Endodermal cell (in vitro differentiated cells): ENCODE data around the gene HLF. TPM values are rescaled to one million over a fixed set of nuclear protein-coding genes. Genes with fewer than 3 reads are reported as not detected.
A peak's percentile ranks its signal among the peaks of the same experiment; 100 is the strongest.

Source experiments
- DNase-seq: peaks from one replicate; pipeline ENCODE4 v3.0.0-alpha.2; 2017
- H3K27ac ChIP-seq: 2 replicates; pipeline ENCODE4 v1.5.1; 2013; ENCODE audit warnings: mild to moderate bottlenecking, low read depth, low read length, moderate library complexity
- H3K27me3 ChIP-seq: 2 replicates; pipeline ENCODE4 v1.6.1; 2013; ENCODE audit warnings: mild to moderate bottlenecking, low read length, moderate library complexity; ENCODE audit not compliant: insufficient read depth, control insufficient read depth, poor library complexity, severe bottlenecking
- H3K36me3 ChIP-seq: 2 replicates; pipeline ENCODE4 v1.7.0; 2013; ENCODE audit warnings: mild to moderate bottlenecking, low read length, moderate library complexity; ENCODE audit not compliant: control insufficient read depth, insufficient read depth
- H3K4me1 ChIP-seq: one replicate; pipeline ENCODE4 v1.7.0; 2013; ENCODE audit warnings: low read length; ENCODE audit not compliant: control insufficient read depth, insufficient read depth
- H3K4me3 ChIP-seq: 2 replicates; pipeline ENCODE4 v1.5.1; 2013; ENCODE audit warnings: mild to moderate bottlenecking, low read length, moderate library complexity
- H3K9ac ChIP-seq: 2 replicates; pipeline ENCODE4 v1.6.1; 2013; ENCODE audit warnings: mild to moderate bottlenecking, low read length, moderate library complexity; ENCODE audit not compliant: poor library complexity, severe bottlenecking; ENCODE audit errors: extremely low read depth
- H3K9me3 ChIP-seq: 2 replicates; pipeline ENCODE4 v1.6.1; 2013; ENCODE audit warnings: mild to moderate bottlenecking, low read length, moderate library complexity; ENCODE audit not compliant: control insufficient read depth
- H3K27ac Mint-ChIP-seq: 2 replicates; pipeline ENCODE4 v1.8.0; 2020; ENCODE audit warnings: mixed read lengths
- H3K27me3 Mint-ChIP-seq: 2 replicates; pipeline ENCODE4 v1.8.0; 2021; ENCODE audit warnings: mild to moderate bottlenecking, mixed read lengths; ENCODE audit not compliant: insufficient read depth
- H3K36me3 Mint-ChIP-seq: 2 replicates; pipeline ENCODE4 v1.8.0; 2020; ENCODE audit warnings: low read depth, mixed read lengths
- H3K4me1 Mint-ChIP-seq: 2 replicates; pipeline ENCODE4 v1.8.0; 2020; ENCODE audit warnings: mixed read lengths
- H3K4me3 Mint-ChIP-seq: 2 replicates; pipeline ENCODE4 v1.8.0; 2020; ENCODE audit warnings: mild to moderate bottlenecking, moderate library complexity, mixed read lengths
- H3K9me3 Mint-ChIP-seq: 2 replicates; pipeline ENCODE4 v1.8.0; 2020; ENCODE audit warnings: mild to moderate bottlenecking, mixed read lengths
- CTCF ChIP-seq: fragments of 200-600 bp; sonication (generic); conservative IDR thresholded peaks from 2 replicates; pipeline ENCODE4 v1.5.0; 2021; ENCODE audit warnings: antibody characterized with exemption, mild to moderate bottlenecking
- WGBS, 2 experiments: methylation state at CpG; one replicate each; pipeline versions ENCODE4 v1.1.5 to v1.1.7; 2013; ENCODE audit warnings: missing lambda C conversion rate in 2 of 2, mixed read lengths in 1 of 2; ENCODE audit not compliant: insufficient coverage in 1 of 2, insufficient read length in 1 of 2; 5-methylcytosine and 5-hydroxymethylcytosine counted together
- total RNA-seq, 2 donors: library from RNA; stranded (reverse); fragmentation: NEBNext Ultra II Directional in 1 of 2; extraction: Animal tissue kit (Norgen Biotek cat#: 25700) in 1 of 2; gene quantifications; 2 replicates in 1 of 2; 3 replicates in 1 of 2; pipeline ENCODE4 v1.2.1, GENCODE V29; 2021

HLF gene
- total RNA-seq, 2 donors from 2014 or later: not detected

GRCh38 chr17:55314784-55315491 lies 50.2 kb downstream of the HLF start:
- Histone ChIP-seq H3K27me3 (no peaks in the 10 kb centered on the region), H3K9me3 (no peaks in the 10 kb centered on the region), H3K9ac (no peak overlapping the region), H3K27ac (no peak overlapping the region), H3K36me3 (no peaks in the 10 kb centered on the region), H3K4me1 (no peaks in the 10 kb centered on the region), H3K4me3 (no peak overlapping the region)
- H3K4me1 Mint-ChIP-seq: no peaks in the 10 kb centered on the region
- H3K4me3 Mint-ChIP-seq: no peak overlapping the region
- no peaks in the 10 kb centered on the region for H3K36me3 Mint-ChIP-seq
- H3K27ac Mint-ChIP-seq: no peak overlapping the region
- DNase-seq: peak; percentile 13
- H3K9me3 Mint-ChIP-seq: no peaks in the 10 kb centered on the region
- peaks cover 2% of the 10 kb centered on the region for H3K27me3 Mint-ChIP-seq
- no peak for TF ChIP-seq CTCF
- WGBS, 2 experiments: 88 to 100% methylated on average over 3 to 8 of the region's 8 CpGs

GRCh38 chr17:55316499-55316898 lies 51.7 kb downstream of the HLF start:
- Histone ChIP-seq H3K27ac (no peak overlapping the region), H3K9me3 (no peaks in the 10 kb centered on the region), H3K9ac (no peak overlapping the region), H3K4me1 (no peaks in the 10 kb centered on the region), H3K27me3 (no peaks in the 10 kb centered on the region), H3K36me3 (no peaks in the 10 kb centered on the region), H3K4me3 (no peak overlapping the region)
- H3K27ac Mint-ChIP-seq: no peak overlapping the region
- no peak for TF ChIP-seq CTCF
- H3K36me3 Mint-ChIP-seq: no peaks in the 10 kb centered on the region
- H3K4me3 Mint-ChIP-seq: no peak overlapping the region
- H3K27me3 Mint-ChIP-seq: peaks cover 2% of the 10 kb centered on the region
- H3K9me3 Mint-ChIP-seq: no peaks in the 10 kb centered on the region
- WGBS, 2 experiments: 90 to 100% methylated on average over 1 to 2 of the region's 2 CpGs
- DNase-seq: peak; percentile 21
- H3K4me1 Mint-ChIP-seq: no peaks in the 10 kb centered on the region

- no peak for TF ChIP-seq CTCF
- Histone ChIP-seq H3K27me3 (no peaks in the 10 kb centered on the region), H3K27ac (no peak overlapping the region), H3K4me1 (no peaks in the 10 kb centered on the region), H3K9me3 (no peaks in the 10 kb centered on the region), H3K4me3 (no peak overlapping the region), H3K36me3 (no peaks in the 10 kb centered on the region), H3K9ac (no peak overlapping the region)
- H3K4me1 Mint-ChIP-seq: no peaks in the 10 kb centered on the region
- H3K9me3 Mint-ChIP-seq: no peaks in the 10 kb centered on the region
- H3K27me3 Mint-ChIP-seq: peaks cover 2% of the 10 kb centered on the region
- no peak overlapping the region for H3K4me3 Mint-ChIP-seq
- no peak for DNase-seq
- H3K36me3 Mint-ChIP-seq: no peaks in the 10 kb centered on the region
- no peak overlapping the region for H3K27ac Mint-ChIP-seq
- 89 to 93% methylated on average over 3 of the region's 3 CpGs for WGBS, 2 experiments
These were observed 52.5 kb downstream of the HLF start for GRCh38 chr17:55317284-55317683.
